Endothelial cell of umbilical vein (primary cell): ENCODE measurements around the gene MSANTD3. TPM values are rescaled to one million over a fixed set of nuclear protein-coding genes. Genes with fewer than 3 reads are reported as not detected.

Experiments
- BruUV-seq: library from RNA; stranded (reverse); fragments of 400-500 nt; replicated peaks from 2 replicates; lab custom pipeline; 2021; lab: Mats Ljungman, UMichigan
- CTCF ChIA-PET: fragments of 300-600, 350-600 bp; sonication (Branson Sonifier 250); formaldehyde crosslinking; loops from one replicate; lab custom pipeline; 2021; ENCODE audit warnings: antibody characterized with exemption, inconsistent platforms; lab: Charles Lee
- POLR2A ChIA-PET: fragments of 300-600, 350-600 bp; sonication (Branson Sonifier 250); formaldehyde crosslinking; loops from one replicate; lab custom pipeline; 2021; ENCODE audit warnings: antibody characterized with exemption, inconsistent platforms; lab: Charles Lee
- DNase-seq: peaks from one replicate; pipeline ENCODE4 v3.0.0-alpha.2; 2011; ENCODE audit warnings: low read depth, low spot score
- FAIRE-seq: peaks from 2 replicates; lab custom pipeline; 2011; peaks lifted over from hg19 to GRCh38; lab: Jason Lieb, UNC
- H2AFZ ChIP-seq: 2 replicates; pipeline ENCODE4 v1.6.0; 2012; ENCODE audit warnings: low read depth, low read length, control low read depth, inconsistent platforms
- H3K27ac ChIP-seq: 2 replicates; pipeline ENCODE4 v1.5.1; 2011; ENCODE audit warnings: low read depth, mild to moderate bottlenecking, control low read depth, low read length, moderate library complexity; ENCODE audit not compliant: insufficient read depth
- H3K27me3 ChIP-seq, 2 experiments: 2 replicates each; pipeline versions ENCODE4 v1.6.0 to v1.6.1; 2011; ENCODE audit warnings: low read length in 2 of 2, mixed read lengths in 1 of 2; ENCODE audit not compliant: control insufficient read depth in 2 of 2, insufficient read depth in 2 of 2
- H3K36me3 ChIP-seq, 2 experiments: 2 replicates in 1 of 2; 3 replicates in 1 of 2; pipeline ENCODE4 v1.5.1; 2011; ENCODE audit warnings: low read length in 2 of 2, mild to moderate bottlenecking in 1 of 2, moderate library complexity in 1 of 2; ENCODE audit not compliant: control insufficient read depth in 2 of 2, insufficient read depth in 2 of 2; ENCODE audit errors: extremely low read depth in 1 of 2
- H3K4me1 ChIP-seq: 3 replicates; pipeline ENCODE4 v1.5.1; 2011; ENCODE audit warnings: mild to moderate bottlenecking, low read length; ENCODE audit not compliant: control insufficient read depth, insufficient read depth; ENCODE audit errors: extremely low read depth
- H3K4me2 ChIP-seq: 2 replicates; pipeline ENCODE4 v1.6.1; 2011; ENCODE audit warnings: low read length, control low read depth, mixed read lengths; ENCODE audit not compliant: insufficient read depth
- H3K4me3 ChIP-seq, 3 experiments: fragments of 200-600 bp in 1 of 3; sonication (generic), shearing (Covaris generic) in 1 of 3; replicated peaks in 1 of 3; 2 replicates each; pipeline ENCODE4 v1.5.1; 2011 to 2016; ENCODE audit warnings: control low read depth in 3 of 3, low read length in 3 of 3, mild to moderate bottlenecking in 2 of 3, inconsistent platforms in 1 of 3, low read depth in 1 of 3, moderate library complexity in 1 of 3; ENCODE audit not compliant: insufficient read depth in 1 of 3
- H3K79me2 ChIP-seq: 2 replicates; pipeline ENCODE4 v1.6.0; 2012; ENCODE audit warnings: low read length, inconsistent platforms; ENCODE audit not compliant: control insufficient read depth, insufficient read depth
- H3K9ac ChIP-seq: replicated peaks from 2 replicates; pipeline ENCODE3; 2011; ENCODE audit warnings: low read length, control low read depth; ENCODE audit not compliant: insufficient read depth; ENCODE audit errors: extremely low read depth
- H3K9me1 ChIP-seq: replicated peaks from 3 replicates; pipeline ENCODE4 v1.6.0; 2011; ENCODE audit warnings: mild to moderate bottlenecking, low read length; ENCODE audit not compliant: control insufficient read depth, insufficient read depth; ENCODE audit errors: extremely low read depth
- H3K9me3 ChIP-seq: replicated peaks from 2 replicates; pipeline ENCODE4 v1.5.1; 2012; ENCODE audit warnings: low read length, inconsistent platforms; ENCODE audit not compliant: control insufficient read depth, insufficient read depth
- H4K20me1 ChIP-seq: replicated peaks from 2 replicates; pipeline ENCODE3; 2011; ENCODE audit warnings: mild to moderate bottlenecking, low read length; ENCODE audit not compliant: control insufficient read depth, insufficient read depth; ENCODE audit errors: extremely low read depth
- CTCF ChIP-seq, 2 donors: IDR thresholded peaks; 1 replicate in 1 of 2; 2 replicates in 1 of 2; pipeline ENCODE4 v1.5.1; 2011; ENCODE audit warnings: low read length in 2 of 2, mild to moderate bottlenecking in 2 of 2, moderate library complexity in 2 of 2, control low read depth in 1 of 2, inconsistent platforms in 1 of 2, low read depth in 1 of 2; ENCODE audit not compliant: insufficient read depth in 1 of 2; ENCODE audit errors: extremely low read depth in 1 of 2
- EZH2 ChIP-seq: IDR thresholded peaks from 2 replicates; pipeline ENCODE4 v1.6.1; 2012; ENCODE audit warnings: borderline replicate concordance, low read depth, mild to moderate bottlenecking, moderate library complexity, low read length, inconsistent platforms; ENCODE audit not compliant: severe bottlenecking
- FOS ChIP-seq: IDR thresholded peaks from 2 replicates; pipeline ENCODE4 v1.6.1; 2011; ENCODE audit warnings: mild to moderate bottlenecking, low read length, moderate library complexity, borderline replicate concordance; ENCODE audit not compliant: insufficient read depth
- GATA2 ChIP-seq: IDR thresholded peaks from 2 replicates; pipeline ENCODE4 v1.7.0; 2011; ENCODE audit warnings: low read depth, mild to moderate bottlenecking, moderate library complexity, mixed read lengths, low read length; ENCODE audit not compliant: insufficient read length, insufficient read depth
- JUN ChIP-seq: IDR thresholded peaks from 2 replicates; pipeline ENCODE4 v1.6.1; 2011; ENCODE audit warnings: borderline replicate concordance, low read depth; ENCODE audit not compliant: insufficient read length, insufficient read depth
- MAX ChIP-seq: IDR thresholded peaks from 2 replicates; pipeline ENCODE4 v1.6.1; 2011; ENCODE audit not compliant: insufficient read depth, insufficient read length
- MYC ChIP-seq: IDR thresholded peaks from one replicate; pipeline ENCODE4 v1.6.1; 2011; ENCODE audit warnings: mild to moderate bottlenecking, low read depth, low read length
- POLR2A ChIP-seq: IDR thresholded peaks from 2 replicates; pipeline ENCODE4 v1.6.1; 2012; ENCODE audit warnings: low read depth, mild to moderate bottlenecking, control low read depth, low read length
- POLR2AphosphoS5 ChIP-seq: IDR thresholded peaks from 2 replicates; pipeline ENCODE4 v1.6.1; 2012; ENCODE audit warnings: low read depth, mild to moderate bottlenecking, control low read depth, low read length, moderate library complexity; ENCODE audit not compliant: insufficient read depth
- dilution Hi-C: fragments of 300-500 bp; cut with MboI; formaldehyde crosslinking; loops from one replicate; pipeline ENCODE4 v1.15.0; 2019; ENCODE audit warnings: low sequenced_read_pairs; ENCODE audit not compliant: extremely low pct_ligation_motif_present
- intact Hi-C: fragments of 100-400 bp; cut with micrococcal nuclease; formaldehyde crosslinking; loops from one replicate; pipeline ENCODE4 v1.10.0; 2022
- polyA plus RNA-seq, 4 experiments: library from polyadenylated mRNA; depleted of rRNA in 3 of 4; stranded (reverse) in 3 of 4; unstranded in 1 of 4; fragments of >200 nt; gene quantifications; 2 replicates each; pipeline versions ENCODE4 v1.2.1 to v1.2.3, GENCODE V29; 2011 to 2012; ENCODE audit warnings: missing spikeins in 1 of 4
- total RNA-seq: library from RNA; stranded (reverse); gene quantifications from 2 replicates; pipeline ENCODE4 v1.2.3, GENCODE V29; 2021

Gene MSANTD3
- total and polyA plus RNA-seq, 2 donors (not counting 3 experiments of a cell fraction or from before 2014, with no cell fraction given): 31.3 to 88.5 TPM

- dilution Hi-C loops (no loop called here), intact Hi-C loops (no loop called here)
- Histone ChIP-seq H2AFZ (no peak overlapping the region), H3K9ac (no peak overlapping the region), H3K27ac (no peak overlapping the region), H3K27me3 (peaks cover 0 to under 1% of the 10 kb centered on the region in 2 experiments), H3K9me3 (no peaks in the 10 kb centered on the region), H3K4me3 (no peak overlapping the region), H3K4me2 (no peak overlapping the region), H3K36me3 (no peaks in the 10 kb centered on the region), H3K4me1 (no peaks in the 10 kb centered on the region), H3K79me2 (no peaks in the 10 kb centered on the region), H3K9me1 (no peaks in the 10 kb centered on the region), H4K20me1 (no peaks in the 10 kb centered on the region)
- no peak for DNase-seq
- no TSS peak for BruUV-seq
- CTCF ChIA-PET: interaction anchor here (1.1 kb wide), 1 partner anchor 9 kb away, joined by 4 read pairs; no protein-coding TSS in a partner anchor
- FAIRE-seq: no peak
- POLR2A ChIA-PET: no interaction called here
- TF ChIP-seq MAX: no peak
- TF ChIP-seq EZH2: no peak
- no peak for TF ChIP-seq POLR2AphosphoS5
- no peak for TF ChIP-seq GATA2
- no peak for TF ChIP-seq FOS
- TF ChIP-seq MYC: no peak
- no peak for TF ChIP-seq POLR2A
- no peak for TF ChIP-seq JUN
- no peak for TF ChIP-seq CTCF (IDR thresholded peaks at IDR 0.05; ENCODE audit: extremely low read depth in 1 of 2, insufficient read depth in 1 of 2, low read depth in 1 of 2, low read length in 2 of 2)
Observed at GRCh38 chr9:100397529-100398266, 29.2 kb upstream of the MSANTD3 start.
